IPS-18c (cell line): ENCODE measurements around the gene LAMTOR1.

Experiments used
- H3K4me3 ChIP-seq: 2 replicates; pipeline ENCODE4 v1.7.0; 2013; ENCODE audit warnings: low read depth, mild to moderate bottlenecking, low read length, moderate library complexity; ENCODE audit not compliant: insufficient read depth
- H3K9me3 ChIP-seq: one replicate; pipeline ENCODE4 v1.6.1; 2013; ENCODE audit warnings: mild to moderate bottlenecking, low read length, moderate library complexity; ENCODE audit not compliant: control insufficient read depth, insufficient read depth

The LAMTOR1 gene

DNA sequence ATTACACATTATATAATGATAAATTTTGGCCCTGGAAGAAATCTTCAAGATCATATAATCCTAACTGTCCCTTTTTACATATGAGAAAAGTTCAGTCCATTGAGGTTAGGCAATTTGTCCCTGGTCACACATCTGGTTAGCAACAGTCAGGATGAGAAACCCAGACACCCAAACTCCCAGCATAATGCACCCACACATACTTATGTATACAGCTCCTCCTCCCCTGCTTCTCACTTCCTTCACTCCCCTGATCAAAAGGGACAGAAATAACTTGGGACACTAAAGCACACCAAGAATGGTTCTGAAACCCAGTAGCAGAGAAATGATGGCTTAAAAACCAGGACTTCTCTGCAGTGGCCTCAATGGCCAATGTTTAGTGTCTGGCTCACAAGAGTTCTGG, 33.9 kb downstream of the LAMTOR1 start:
- Histone ChIP-seq H3K4me3 (no peak overlapping the region), H3K9me3 (no peaks in the 10 kb centered on the region)

DNA sequence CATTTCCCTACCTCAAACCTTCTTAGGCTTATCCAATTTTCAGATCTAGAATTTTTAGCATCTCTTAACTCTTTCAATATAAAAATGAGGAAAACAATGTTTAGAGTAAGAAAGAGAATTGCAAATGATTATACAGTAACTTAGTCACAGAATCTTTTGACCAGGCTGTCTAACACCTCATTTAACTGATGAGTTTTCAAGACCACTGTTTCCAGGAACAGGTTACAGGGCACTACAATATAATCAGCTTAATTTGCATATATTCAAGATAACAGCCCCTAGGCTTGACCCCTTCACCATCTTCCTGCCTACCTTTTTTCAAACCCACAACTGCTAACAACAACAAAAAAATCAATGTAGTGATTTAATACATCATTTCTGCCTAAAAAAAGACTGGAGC, 35.4 kb downstream of the LAMTOR1 start:
- Histone ChIP-seq H3K9me3 (no peaks in the 10 kb centered on the region), H3K4me3 (no peak overlapping the region)

DNA sequence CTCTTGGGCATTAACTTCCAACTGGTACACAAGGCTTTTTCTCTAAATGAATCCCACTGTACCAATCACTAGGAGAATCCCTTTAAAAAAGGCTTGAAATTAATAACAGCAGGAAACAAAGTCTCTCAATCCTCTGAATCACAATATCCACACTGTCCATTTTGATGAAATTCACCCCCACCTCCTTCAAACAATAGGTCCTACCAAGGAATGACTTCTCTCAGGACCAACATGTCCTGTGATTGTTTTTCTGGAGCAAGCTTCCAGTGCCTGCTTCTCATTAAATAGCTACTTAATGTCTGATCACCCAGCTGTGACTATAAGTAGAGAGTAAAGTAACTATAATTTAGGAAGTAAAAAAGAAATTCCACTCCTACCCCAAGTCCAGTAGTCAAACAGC, 35.8 kb downstream of the LAMTOR1 start:
- Histone ChIP-seq H3K9me3 (no peaks in the 10 kb centered on the region), H3K4me3 (no peak overlapping the region)

DNA sequence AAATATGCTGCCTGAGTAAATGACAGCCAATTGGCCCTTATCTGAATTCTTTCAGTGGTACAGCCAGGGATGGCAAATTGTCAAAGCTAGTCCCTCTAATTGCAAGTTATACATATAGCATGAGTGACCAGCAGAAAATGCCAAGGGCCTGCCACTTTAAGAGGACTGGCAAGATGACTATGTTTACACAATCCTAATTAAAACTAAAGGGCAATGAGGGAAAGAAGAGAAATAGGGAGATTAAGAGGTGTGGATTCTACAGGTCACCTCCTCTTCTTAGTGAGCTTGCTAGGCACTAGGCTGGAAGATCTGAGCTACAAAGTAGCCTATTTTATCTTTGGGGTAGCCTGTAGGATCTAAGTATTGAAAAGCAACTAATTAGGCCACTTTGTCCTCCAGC, 36.2 kb downstream of the LAMTOR1 start:
- no peaks in the 10 kb centered on the region for H3K9me3 ChIP-seq
- no peak overlapping the region for H3K4me3 ChIP-seq

DNA sequence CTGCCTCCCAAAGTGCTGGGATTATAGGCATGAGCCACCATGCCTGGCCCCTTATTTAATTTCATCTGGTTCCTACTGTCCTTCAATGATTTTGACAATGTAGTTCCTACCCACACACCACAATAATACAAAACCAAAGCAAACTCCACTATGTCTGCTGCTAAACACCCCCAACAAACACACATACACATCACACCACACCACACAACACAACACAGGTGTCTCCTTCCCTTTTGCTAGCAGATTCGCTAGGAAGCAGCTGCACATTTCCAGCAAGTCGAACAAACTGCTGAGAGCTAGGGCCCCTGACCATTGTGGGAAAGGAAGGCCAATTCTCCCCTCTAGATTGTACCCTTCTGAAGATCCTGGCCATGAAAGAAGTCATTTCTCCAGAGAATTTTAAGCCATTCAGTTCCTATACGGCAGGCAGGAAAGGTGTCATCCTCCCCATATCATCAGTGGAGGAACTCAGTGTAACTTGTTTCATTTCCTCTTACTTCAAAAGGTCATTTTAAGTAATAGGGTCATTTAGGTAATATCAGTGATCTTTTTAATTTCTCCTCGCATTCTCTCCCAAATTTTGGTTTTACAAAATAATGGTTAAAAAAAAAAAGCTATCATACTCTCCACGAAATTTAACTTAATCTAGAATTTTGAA, 41.2 kb downstream of the LAMTOR1 start:
- Histone ChIP-seq H3K9me3 (no peaks in the 10 kb centered on the region), H3K4me3 (no peak overlapping the region)

DNA sequence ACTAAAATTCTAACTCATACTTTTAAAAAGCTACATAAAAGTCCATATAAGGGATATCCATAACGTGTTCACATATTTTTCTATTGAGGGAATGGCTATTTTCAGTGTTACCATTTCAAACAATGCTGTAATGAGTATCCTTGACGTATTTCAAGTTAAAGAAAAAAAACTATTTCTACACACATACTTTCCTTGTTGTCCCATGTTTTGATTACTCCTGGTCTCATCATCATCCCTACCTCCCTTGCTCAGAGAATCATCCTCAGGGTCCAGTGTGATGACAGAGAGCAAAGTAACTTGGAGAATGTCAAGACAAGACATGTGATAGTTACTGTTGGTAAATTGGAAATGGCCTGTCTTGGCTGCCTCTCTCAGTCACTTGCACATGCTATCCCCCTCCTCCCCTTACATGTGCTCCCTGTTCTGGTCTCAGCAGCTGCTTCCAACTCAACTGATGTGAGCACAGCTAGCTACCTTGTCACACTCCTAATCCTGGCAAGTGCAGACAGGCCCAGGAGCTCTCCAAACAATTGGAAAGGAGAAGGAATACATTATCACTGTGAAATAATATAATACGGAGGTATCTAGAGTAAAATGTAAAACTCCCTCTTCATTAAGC, 44.6 kb downstream of the LAMTOR1 start:
- H3K9me3 ChIP-seq, result no peaks in the 10 kb centered on the region
- no peak overlapping the region for H3K4me3 ChIP-seq

DNA sequence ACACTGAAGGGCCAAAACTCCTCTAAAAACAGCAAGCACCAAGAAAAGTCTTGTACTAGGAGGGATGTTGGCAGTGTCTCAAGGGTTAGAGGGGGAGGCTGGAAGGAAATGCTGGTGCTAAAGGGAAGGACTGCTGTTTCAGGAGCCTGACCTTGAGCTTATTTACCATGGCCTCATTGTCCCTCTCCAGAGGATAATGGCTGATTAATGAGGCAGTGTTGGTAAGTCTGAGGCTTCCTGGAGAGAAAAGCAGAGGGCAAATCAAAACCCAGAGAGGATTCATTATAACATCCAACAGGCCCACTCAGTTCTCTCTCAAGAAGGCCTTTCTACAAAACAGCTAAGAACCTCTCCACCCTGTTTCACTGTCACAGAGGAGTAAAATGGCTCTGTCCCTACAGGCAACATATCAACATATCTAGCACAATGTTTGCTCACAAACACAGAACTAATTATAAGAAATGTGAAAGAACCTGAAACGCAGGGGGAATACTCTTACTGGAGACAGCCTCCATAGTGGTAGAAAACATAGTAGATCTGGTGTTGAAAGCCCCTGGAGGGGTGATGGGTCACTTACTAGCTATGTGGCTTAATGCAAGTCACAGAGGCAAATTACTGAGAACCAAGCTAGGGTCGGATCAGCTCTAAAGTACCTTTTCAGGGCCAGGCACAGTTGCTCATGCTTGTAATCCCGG, 54.2 kb downstream of the LAMTOR1 start:
- Histone ChIP-seq H3K4me3 (no peak overlapping the region), H3K9me3 (no peaks in the 10 kb centered on the region)
